Measurements from ENCODE around the gene DLGAP4. TPM values are rescaled to one million over a fixed set of nuclear protein-coding genes. Genes with fewer than 3 reads are reported as not detected.

Gene DLGAP4
- total and polyA plus RNA-seq, 2 experiments from 2014 or later, result 14.3 to 68.1 TPM

DNA sequence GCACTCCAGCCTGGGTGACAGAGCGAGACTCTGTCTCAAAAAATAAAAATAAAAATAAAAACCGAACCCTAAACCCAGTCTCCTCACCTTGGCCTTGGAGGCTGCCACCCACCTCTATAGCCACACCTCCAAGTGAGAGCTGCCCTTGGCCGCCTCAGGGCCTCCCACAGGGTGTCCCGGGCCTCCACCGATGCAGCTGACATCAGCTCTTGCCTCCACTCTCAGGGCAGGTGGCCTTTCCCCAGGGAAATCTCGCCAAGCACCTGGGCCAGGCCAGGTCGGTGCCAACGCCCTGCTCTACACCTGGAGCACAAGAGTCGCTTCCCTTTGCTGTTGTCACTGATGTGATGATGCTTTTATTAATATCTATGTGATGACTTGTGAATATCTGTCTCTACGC lies 226.2 kb downstream of the DLGAP4 start:
- H3K36me3 ChIP-seq (ENCODE audit: low read depth), result peaks cover 13% of the 10 kb centered on the region; the same call in 1 of the 2 replicates
- no peaks in the 10 kb centered on the region for H3K27me3 ChIP-seq (replicated peaks; ENCODE audit: insufficient read depth)
- peaks cover 25% of the 10 kb centered on the region for H3F3A ChIP-seq (ENCODE audit: insufficient read depth)
- H3K79me2 ChIP-seq (ENCODE audit: insufficient read depth), result no peaks in the 10 kb centered on the region
- no peak overlapping the region for H3K27ac ChIP-seq
- no peaks in the 10 kb centered on the region for H3K9me3 ChIP-seq (ENCODE audit: low read depth)
- TF ChIP-seq EZH2phosphoT487 (IDR thresholded peaks at IDR 0.05; ENCODE audit: insufficient read depth, low read depth), result no peak
- DNase-seq, result no peak
- H4K20me1 ChIP-seq (ENCODE audit: insufficient read depth), result no peaks in the 10 kb centered on the region
- no peaks in the 10 kb centered on the region for H3K9me2 ChIP-seq (ENCODE audit: insufficient read depth)
- no peak overlapping the region for H2AFZ ChIP-seq
- in situ Hi-C loops (cut with MboI), result no loop called here
- 89 to 92% methylated on average over 10 of the region's 10 CpGs for WGBS, 2 experiments (ENCODE audit: low coverage in 1 of 2, low lambda C conversion rate in 2 of 2, missing lambda C conversion rate in 2 of 2)
- no peak overlapping the region for H3K4me2 ChIP-seq (ENCODE audit: unreplicated experiment)
- H3K4me1 ChIP-seq (ENCODE audit: insufficient read depth), result no peaks in the 10 kb centered on the region
- no peak overlapping the region for H3K9ac ChIP-seq
- H3K4me3 ChIP-seq, result no peak overlapping the region

DNA sequence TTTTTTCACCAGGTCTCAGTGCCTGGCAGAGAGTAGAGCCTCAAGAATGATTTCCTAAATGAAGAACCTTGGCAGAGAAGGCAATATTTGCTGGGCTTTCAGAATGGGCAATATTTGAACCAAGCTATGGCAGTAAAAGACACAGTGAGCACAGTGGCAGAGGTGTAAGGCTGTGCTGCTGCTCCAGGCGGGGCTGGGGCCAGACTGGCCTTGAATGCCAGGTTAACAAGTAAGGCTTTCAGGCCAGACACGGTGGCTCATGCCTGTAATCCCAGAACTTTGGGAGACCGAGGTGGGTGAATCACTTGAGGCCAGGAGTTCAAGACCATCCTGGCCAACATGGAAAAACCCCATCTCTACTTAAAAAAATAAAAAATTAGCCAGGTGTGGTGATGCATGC lies 226.7 kb downstream of the DLGAP4 start:
- 85 to 88% methylated on average over 3 of the region's 3 CpGs for WGBS, 2 experiments (ENCODE audit: low coverage in 1 of 2, low lambda C conversion rate in 2 of 2, missing lambda C conversion rate in 2 of 2)
- H4K20me1 ChIP-seq (ENCODE audit: insufficient read depth), result no peaks in the 10 kb centered on the region
- TF ChIP-seq EZH2phosphoT487 (IDR thresholded peaks at IDR 0.05; ENCODE audit: insufficient read depth, low read depth) (no peak), EZH2 (IDR thresholded peaks at IDR 0.05; ENCODE audit: insufficient read depth, poor library complexity, severe bottlenecking) (no peak)
- no peaks in the 10 kb centered on the region for H3K27me3 ChIP-seq (replicated peaks; ENCODE audit: insufficient read depth)
- no peaks in the 10 kb centered on the region for H3K79me2 ChIP-seq (ENCODE audit: insufficient read depth)
- H3K9me3 ChIP-seq (ENCODE audit: low read depth), result no peaks in the 10 kb centered on the region
- H3K9ac ChIP-seq, result no peak overlapping the region
- H3F3A ChIP-seq (ENCODE audit: insufficient read depth), result peaks cover 29% of the 10 kb centered on the region
- no peak overlapping the region for H3K4me3 ChIP-seq
- H2AFZ ChIP-seq, result no peak overlapping the region
- H3K4me2 ChIP-seq (ENCODE audit: unreplicated experiment), result no peak overlapping the region
- no peak overlapping the region for H3K27ac ChIP-seq
- in situ Hi-C loops (cut with MboI), result no loop called here
- no peaks in the 10 kb centered on the region for H3K9me2 ChIP-seq (ENCODE audit: insufficient read depth)
- no peaks in the 10 kb centered on the region for H3K4me1 ChIP-seq (ENCODE audit: insufficient read depth)
- peaks cover 8% of the 10 kb centered on the region; the same call in 1 of the 2 replicates for H3K36me3 ChIP-seq (ENCODE audit: low read depth)
- DNase-seq, result no peak

DNA sequence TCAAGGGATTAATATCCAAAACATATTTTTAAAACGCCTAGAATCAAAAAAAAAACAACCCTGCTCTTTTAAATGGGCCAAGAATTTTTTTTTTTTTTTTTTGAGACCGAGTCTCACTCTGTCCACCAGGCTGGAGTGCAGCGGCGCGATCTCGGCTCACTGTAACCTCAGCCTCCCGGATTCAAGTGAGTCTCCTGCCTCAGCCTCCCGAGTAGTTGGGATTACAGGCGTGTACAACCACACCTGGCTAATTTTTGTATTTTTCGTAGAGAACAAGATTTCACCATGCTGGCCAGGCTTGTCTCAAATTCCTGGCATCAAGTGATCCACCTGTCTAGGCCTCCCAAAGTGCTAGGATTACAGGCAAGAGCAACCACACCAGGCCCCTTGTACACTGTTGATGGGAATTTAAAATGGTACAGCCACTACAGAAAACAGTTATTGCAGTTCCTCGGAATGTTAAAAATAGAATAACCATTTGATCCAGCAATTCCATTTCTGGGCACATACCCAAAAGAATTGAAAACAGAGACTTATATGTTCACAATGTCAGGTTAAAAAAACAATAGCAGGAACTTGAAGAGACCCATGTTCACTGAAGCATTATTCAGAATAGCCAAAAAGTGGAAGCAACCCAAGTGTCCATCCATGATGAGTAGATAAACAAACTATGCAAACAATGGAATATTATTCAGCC lies 232.0 kb downstream of the DLGAP4 start:
- Histone ChIP-seq H3K9me3 (ENCODE audit: low read depth) (no peaks in the 10 kb centered on the region), H3K4me1 (ENCODE audit: insufficient read depth) (peaks cover 7% of the 10 kb centered on the region), H3K27ac (no peak overlapping the region), H3K36me3 (ENCODE audit: low read depth) (no peaks in the 10 kb centered on the region), H3F3A (ENCODE audit: insufficient read depth) (peaks cover 18% of the 10 kb centered on the region; the same call in 1 of the 2 replicates), H3K4me3 (no peak overlapping the region), H2AFZ (no peak overlapping the region), H3K9ac (no peak overlapping the region), H3K9me2 (ENCODE audit: insufficient read depth) (no peaks in the 10 kb centered on the region), H3K79me2 (ENCODE audit: insufficient read depth) (peaks cover 19% of the 10 kb centered on the region), H4K20me1 (ENCODE audit: insufficient read depth) (no peaks in the 10 kb centered on the region), H3K4me2 (ENCODE audit: unreplicated experiment) (no peak overlapping the region), H3K27me3 (replicated peaks; ENCODE audit: insufficient read depth) (no peaks in the 10 kb centered on the region)
- in situ Hi-C loops (cut with MboI), result no loop called here
- no peak for DNase-seq
- TF ChIP-seq EZH2 (IDR thresholded peaks at IDR 0.05; ENCODE audit: insufficient read depth, poor library complexity, severe bottlenecking) (no peak), EZH2phosphoT487 (IDR thresholded peaks at IDR 0.05; ENCODE audit: insufficient read depth, low read depth) (no peak)
- WGBS, 2 experiments (ENCODE audit: low coverage in 1 of 2, low lambda C conversion rate in 2 of 2, missing lambda C conversion rate in 2 of 2), result 78 to 79% methylated on average over 11 of the region's 11 CpGs

DNA sequence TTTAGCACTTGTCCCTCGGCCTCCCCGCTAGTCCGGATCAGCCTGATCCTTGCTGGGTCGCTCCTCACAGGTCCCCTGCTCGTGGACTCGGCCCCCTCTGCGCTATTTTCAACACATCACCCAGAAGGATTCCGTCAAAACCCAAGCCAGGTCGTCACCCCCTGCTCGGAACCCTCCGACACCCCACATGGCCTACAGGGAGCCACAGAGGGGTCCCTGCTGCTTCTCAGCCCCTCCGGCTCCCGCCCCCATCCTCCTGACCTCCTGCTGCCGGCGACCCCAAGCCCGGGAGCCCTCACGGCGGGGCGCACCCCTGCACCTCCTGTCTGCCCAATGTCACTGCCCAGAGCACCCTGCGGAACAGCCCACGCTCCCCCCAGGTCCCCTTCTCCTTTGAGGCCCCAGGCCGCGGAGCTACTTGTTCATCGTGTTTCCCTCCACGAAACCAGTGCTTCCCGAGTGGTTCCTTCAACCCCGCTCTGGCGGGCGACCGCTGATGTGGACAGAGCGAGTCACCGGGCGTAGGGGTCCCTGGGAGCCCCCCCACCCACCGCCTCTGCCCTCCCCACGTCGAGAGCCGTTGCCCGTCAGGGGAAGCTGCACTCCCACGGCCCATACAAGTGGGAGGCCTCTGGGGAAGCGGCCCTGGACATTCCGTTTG lies 234.5 kb downstream of the DLGAP4 start:
- H3F3A ChIP-seq (ENCODE audit: insufficient read depth), result peaks cover 31% of the 10 kb centered on the region; the same call in 1 of the 2 replicates
- peaks cover 43% of the 10 kb centered on the region for H3K79me2 ChIP-seq (ENCODE audit: insufficient read depth)
- H3K9me2 ChIP-seq (ENCODE audit: insufficient read depth), result no peaks in the 10 kb centered on the region
- H3K27me3 ChIP-seq (replicated peaks; ENCODE audit: insufficient read depth), result no peaks in the 10 kb centered on the region
- no peaks in the 10 kb centered on the region for H3K9me3 ChIP-seq (ENCODE audit: low read depth)
- peaks cover 22% of the 10 kb centered on the region for H3K4me1 ChIP-seq (ENCODE audit: insufficient read depth)
- in situ Hi-C loops (cut with MboI), result no loop called here
- peak overlapping the region; percentile 88; the same call in 1 of the 2 replicates for H3K27ac ChIP-seq
- peak overlapping the region; percentile 85 for H2AFZ ChIP-seq
- H3K4me3 ChIP-seq, result peak overlapping the region; percentile 97
- DNase-seq, result no peak
- peak overlapping the region; percentile 91 for H3K4me2 ChIP-seq (ENCODE audit: unreplicated experiment)
- H3K36me3 ChIP-seq (ENCODE audit: low read depth), result peaks cover 8% of the 10 kb centered on the region; the same call in 1 of the 2 replicates
- WGBS, 2 experiments (ENCODE audit: low coverage in 1 of 2, low lambda C conversion rate in 2 of 2, missing lambda C conversion rate in 2 of 2), result 61 to 64% methylated on average over 28 to 41 of the region's 41 CpGs
- 0 out of 2 replicates have a peak, but pooled peaks cover 4% of the 10 kb centered on the region for H4K20me1 ChIP-seq (ENCODE audit: insufficient read depth)
- H3K9ac ChIP-seq, result peak overlapping the region; percentile 95
- no peak for TF ChIP-seq EZH2phosphoT487 (IDR thresholded peaks at IDR 0.05; ENCODE audit: insufficient read depth, low read depth)
- TF ChIP-seq EZH2 (IDR thresholded peaks at IDR 0.05; ENCODE audit: insufficient read depth, poor library complexity, severe bottlenecking), result no peak
